Measurements from ENCODE around the gene KLHL29.
A peak's percentile ranks its signal among the peaks of the same experiment; 100 is the strongest.
"Not testable (repeated sequence)": the region's sequence is repeated elsewhere in the genome, so short reads cannot be mapped to it uniquely, and the experiment has no call there.

Gene KLHL29

GRCh38 chr2:23705771-23706612 is 321.0 kb downstream of the KLHL29 start:
- peak in 15 of 56 donors; percentile 19 to 63 (median 42) for DNase-seq

- DNase-seq: no peak
Observed at GRCh38 chr2:23706613-23707078, 321.7 kb downstream of the KLHL29 start.

DNA sequence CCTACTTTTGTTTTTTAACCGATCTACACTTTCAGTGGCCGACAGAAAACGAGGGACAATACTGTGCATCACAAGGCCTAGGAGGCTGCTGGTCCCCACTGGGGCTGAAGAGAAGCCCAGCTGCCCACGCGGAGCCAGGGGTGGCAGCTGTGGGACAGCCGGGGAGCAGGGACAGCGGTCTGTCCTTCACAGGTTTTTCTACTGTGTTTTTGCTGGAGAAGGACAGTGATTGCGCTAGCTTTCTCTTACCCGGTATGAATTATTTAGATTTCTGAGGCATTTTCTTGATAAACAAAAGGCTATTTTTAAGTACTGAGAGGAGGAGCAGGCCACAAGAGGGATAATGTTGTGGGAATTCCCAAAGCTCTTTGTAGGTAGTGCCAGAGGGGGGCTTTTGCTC is 322.1 kb downstream of the KLHL29 start:
- DNase-seq: no peak

- DNase-seq: no peak
Observed at GRCh38 chr2:23708771-23709170, 323.8 kb downstream of the KLHL29 start.

DNA sequence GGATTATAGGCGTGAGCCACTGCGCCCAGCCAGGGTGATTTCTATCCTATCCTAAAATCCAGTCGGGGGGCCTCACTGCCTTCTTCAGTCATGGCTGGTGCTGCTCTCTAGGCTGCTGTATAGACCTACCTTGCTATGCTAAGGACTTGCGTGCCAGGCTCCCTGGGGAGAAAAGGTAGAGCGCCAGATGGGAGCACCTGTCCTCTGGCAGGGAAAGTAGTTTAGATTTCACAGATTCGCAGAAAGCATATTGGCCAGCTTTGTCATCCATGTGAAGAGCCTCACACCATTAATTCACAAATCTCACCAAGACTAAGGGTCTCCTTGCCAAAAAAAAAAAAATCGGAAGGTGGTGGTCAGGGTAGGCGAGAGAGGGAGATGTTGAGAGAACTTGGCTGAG is 324.3 kb downstream of the KLHL29 start:
- no peak for DNase-seq

- DNase-seq: no peak
Observed at GRCh38 chr2:23711979-23712755, 327.2 kb downstream of the KLHL29 start.

DNA sequence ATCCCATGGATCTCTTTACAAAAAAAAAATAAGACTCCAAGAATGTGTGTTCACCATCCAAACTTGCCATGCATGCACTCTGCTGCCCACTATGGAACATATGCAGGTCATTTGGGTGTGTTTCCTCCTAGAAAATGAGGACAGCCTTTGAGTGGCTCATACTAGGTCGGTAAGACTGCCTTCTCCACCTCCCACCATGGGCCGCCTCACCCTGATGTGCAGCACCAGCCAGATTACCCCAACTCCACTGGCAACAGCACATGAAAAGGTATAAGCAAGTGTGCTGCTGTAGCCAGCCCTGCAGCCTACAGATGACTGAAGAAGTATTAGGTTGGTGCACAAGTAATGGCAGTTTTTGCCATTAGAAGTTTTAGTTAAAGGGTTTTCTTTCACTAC is 327.8 kb downstream of the KLHL29 start:
- DNase-seq: no peak

DNA sequence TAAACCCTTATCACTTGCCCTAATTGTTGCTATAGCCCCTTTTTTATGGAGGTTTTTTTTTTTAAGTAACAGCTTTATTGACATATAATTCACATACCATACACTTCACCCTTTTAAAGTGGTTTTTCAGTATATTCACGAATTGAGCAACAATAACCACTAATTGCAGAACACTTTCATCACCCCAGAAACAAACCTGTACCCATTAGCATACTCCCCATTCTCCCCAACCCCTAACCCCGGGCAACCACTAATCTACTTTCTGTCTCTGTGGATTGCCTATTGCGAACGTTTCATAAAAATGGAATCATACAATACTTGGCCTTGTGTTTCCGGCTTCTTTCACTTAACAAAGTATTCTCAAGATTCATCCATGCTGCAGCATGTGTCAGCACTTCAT is 328.4 kb downstream of the KLHL29 start:
- no peak for DNase-seq

DNA sequence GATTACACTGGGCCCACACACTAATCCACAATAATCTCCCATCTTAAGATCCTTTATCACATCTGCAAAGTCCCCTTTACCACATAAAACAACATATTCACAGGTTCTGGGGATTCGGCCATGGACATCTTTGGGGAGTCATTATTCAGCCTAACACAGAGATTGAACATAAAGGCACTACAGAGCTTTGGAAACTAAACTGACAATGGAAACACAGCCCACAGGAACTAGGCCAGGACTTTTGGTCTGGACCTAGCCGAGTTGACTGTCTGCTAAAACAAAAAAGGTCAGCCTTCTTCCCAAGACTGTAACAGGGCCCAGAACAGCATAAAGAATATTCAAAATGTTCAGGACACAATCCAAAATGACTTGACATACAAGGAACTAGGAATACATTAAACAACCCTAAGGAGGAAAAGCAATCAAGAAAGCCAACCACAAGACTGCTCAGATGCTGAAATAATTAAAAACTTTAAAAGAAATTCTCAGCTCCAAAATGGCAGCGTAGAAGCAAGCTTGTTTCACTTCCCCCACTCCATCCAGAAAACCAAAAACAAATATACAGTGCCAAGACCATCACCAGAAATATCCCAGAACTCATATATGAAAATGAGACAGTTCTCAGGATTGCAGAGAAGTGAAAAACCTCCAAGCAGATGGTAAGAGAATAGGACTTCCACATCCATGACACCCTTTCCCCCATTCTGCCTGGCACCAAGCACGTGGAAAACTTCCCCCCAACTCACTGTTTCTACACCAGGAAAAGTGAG is 334.1 kb downstream of the KLHL29 start:
- DNase-seq: no peak

- no peak for DNase-seq
Observed at GRCh38 chr2:23719716-23720115, 334.7 kb downstream of the KLHL29 start.

DNA sequence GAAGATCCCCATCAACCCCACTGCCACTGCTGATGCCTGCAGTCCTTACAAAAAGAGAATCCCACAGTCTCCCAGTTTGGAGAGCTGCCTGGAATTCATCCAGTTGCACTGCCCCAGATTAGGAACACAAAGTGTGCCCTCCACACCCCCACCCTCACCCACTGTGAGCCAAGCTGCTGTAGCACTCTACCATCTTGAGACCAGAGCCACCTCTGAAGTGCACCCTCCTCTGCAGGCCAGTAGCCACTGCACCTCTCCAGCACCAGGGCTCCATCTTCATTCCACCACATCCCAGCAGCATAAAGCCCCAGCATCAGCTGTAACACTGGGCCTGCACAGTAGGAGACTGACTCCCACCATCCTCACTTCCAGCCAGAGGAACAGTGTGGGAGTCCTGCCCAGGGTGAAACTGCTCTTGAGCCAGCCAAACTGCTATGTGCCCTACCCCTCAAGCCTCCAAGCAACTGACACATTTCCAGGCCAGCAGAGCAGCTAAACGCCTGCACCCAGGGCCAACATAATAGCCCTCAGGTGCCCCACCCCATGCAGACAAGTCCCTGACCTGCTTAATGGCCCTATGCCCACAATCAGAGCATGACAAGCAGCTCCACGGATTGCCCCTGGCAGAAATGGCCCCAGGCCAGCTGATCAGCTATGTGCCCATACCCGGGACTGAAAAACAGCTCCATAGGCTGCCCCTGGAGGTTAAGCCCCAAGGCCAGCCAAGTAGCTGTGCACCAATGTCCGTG is 335.9 kb downstream of the KLHL29 start:
- DNase-seq: no peak

- DNase-seq: no peak
Observed at GRCh38 chr2:23721454-23721826, 336.5 kb downstream of the KLHL29 start.

DNA sequence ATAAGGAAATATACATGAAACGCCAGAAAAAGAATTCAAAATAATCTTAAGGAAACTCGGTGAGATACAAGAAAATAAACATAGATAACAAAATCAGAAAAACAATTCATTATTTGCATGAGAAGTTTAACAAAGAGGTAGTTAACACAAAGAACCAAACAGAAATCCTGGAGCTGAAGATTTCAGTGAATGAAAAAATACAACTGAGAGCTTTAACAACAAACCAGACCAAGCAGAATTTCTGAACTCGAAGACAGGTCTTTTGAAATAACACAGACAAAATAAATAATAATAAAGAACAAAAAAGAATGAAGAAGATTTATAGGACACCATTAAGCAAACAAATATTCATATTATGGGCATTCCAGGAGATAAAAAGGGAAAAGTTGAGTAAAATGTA is 337.3 kb downstream of the KLHL29 start:
- no peak for DNase-seq

DNA sequence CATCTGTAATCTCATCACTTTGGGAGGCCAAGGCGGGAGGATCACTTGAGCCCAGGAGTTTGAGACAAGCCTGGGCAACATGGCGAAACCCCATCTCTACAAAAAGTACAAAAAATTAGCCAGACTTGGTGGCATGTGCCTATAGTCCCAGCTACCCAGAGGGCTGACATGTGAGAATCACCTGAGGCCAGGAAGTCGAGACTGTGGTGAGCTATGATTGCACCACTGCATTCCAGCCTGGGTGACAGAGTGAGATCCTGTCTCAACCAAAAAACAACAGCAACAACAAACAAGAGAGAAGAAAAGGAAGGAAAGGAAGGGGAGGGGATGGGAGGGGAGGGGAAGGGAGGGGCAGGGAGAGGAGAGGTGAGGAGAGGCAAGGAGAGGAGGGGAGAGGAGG is 338.1 kb downstream of the KLHL29 start:
- DNase-seq: not testable (repeated sequence)

GRCh38 chr2:23734416-23734815 is 349.4 kb downstream of the KLHL29 start:
- DNase-seq: no peak

DNA sequence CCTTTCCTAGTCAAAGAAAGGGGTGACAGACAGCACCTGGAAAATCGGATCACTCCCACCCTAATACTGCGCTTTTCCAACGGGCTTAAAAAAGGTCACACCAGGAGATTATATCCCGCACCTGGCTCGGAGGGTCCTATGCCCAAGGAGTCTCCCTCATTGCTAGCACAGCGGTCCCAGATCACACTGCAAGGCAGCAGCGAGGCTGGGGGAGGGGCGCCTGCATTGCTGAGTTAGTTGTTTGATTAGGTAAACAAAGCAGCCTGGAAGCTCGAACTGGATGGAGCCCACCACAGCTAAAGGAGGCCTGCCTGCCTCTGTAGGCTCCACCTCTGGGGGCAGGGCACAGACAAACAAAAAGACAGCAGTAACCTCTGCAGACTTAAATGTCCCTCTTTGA is 351.8 kb downstream of the KLHL29 start:
- not testable (repeated sequence) for DNase-seq

DNA sequence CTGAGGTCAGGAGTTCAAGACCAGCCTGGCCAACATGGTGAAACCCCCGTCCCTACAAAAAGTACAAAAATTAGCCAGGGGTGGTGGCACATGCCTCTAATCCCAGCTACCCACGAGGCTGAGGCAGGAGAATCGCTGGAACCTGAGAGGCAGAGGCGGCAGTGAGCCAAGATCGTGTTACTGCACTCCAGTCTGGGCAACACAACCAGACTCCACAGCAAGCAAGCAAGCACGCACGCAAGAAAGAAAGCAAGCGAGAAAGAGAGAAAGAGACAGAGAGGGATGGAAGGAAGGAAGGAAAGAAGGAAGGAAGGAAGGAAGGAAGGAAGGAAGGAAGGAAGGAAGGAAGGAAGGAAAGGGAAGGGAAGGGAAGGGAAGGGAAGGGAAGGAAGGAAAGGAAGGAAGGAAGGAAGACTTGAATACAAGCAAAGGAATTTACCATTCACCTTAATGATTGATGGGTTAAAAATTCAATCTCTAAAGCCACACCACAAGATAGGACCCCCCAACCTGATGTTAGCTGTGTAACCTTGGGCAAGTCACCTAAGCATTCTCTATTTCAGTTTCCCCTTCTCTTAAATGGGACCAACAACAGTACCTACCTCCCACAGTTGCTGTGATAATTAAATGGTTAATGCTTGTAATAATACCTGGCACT is 360.2 kb downstream of the KLHL29 start:
- DNase-seq: no peak

DNA sequence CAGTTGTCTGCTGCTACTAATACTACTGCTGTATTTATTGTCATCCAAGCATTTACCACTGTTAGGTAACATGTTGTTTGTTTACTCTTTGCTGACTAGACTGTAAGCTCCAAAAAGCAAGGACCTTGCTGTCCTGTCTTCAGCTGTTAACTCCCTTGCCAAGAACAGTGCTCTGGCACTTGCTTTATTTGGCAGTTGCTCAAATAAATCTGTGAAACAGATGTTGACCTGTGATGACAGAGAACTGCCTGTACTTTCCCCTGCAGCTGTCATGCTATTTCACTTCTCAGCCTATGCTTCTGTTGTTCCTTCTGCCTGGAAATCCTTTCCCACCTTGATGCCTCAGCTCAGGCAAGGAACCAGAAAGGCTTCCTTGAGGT is 360.7 kb downstream of the KLHL29 start:
- no peak for DNase-seq

GRCh38 chr2:23746141-23746863 is 361.3 kb downstream of the KLHL29 start:
- no peak for DNase-seq

GRCh38 chr2:23751747-23752265 is 366.8 kb downstream of the KLHL29 start:
- DNase-seq: no peak

All from nucleus accumbens (tissue), 56 donors.